ENCODE measurements around the gene IFNLR1.

DNA sequence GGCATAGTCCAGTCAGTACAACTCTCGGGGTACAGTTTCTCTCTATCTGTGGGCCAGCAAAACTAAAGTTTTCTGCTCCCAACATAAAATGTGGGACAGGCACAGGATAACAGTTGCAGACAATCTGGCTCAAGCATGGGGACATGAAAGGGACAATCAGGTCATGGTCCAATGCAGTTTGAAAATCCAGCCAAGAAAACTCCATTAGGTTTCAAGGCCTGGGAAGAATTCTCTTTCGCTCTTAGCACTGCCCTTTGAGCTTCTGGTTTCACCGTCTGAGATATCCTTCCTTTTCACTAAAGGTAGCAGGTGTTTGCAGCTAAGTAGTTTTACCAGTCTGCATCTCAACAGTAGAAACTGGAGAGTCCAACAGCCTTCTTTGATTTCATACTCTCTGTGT, 23.1 kb downstream of the IFNLR1 start:
- TF ChIP-seq POLR2A (IDR thresholded peaks at IDR 0.05) (no peak), CTCF (IDR thresholded peaks at IDR 0.05) (no peak)

Data from esophagus squamous epithelium (tissue), 4 donors.